ENCODE measurements around the gene ALDH7A1.

The ALDH7A1 gene

GRCh38 chr5:126514558-126515141 lies 80.4 kb downstream of the ALDH7A1 start:
- H3K9ac ChIP-seq (ENCODE audit: low read depth, low read length) = no peak overlapping the region
- H3K9me3 ChIP-seq (ENCODE audit: control insufficient read depth, insufficient read depth, low read length) = no peaks in the 10 kb centered on the region
- H3K4me1 ChIP-seq (ENCODE audit: insufficient read depth, low read length) = peaks cover 7% of the 10 kb centered on the region
- H3K36me3 ChIP-seq (ENCODE audit: insufficient read depth, low read length) = no peaks in the 10 kb centered on the region

- Histone ChIP-seq H3K9me3 (ENCODE audit: control insufficient read depth, insufficient read depth, low read length) (no peaks in the 10 kb centered on the region), H3K36me3 (ENCODE audit: insufficient read depth, low read length) (no peaks in the 10 kb centered on the region), H3K9ac (ENCODE audit: low read depth, low read length) (no peak overlapping the region), H3K4me1 (ENCODE audit: insufficient read depth, low read length) (peaks cover 7% of the 10 kb centered on the region)
Measured at GRCh38 chr5:126514131-126514557, 80.9 kb downstream of the ALDH7A1 start.

GRCh38 chr5:126513703-126514102 lies 81.3 kb downstream of the ALDH7A1 start:
- Histone ChIP-seq H3K36me3 (ENCODE audit: insufficient read depth, low read length) (no peaks in the 10 kb centered on the region), H3K9me3 (ENCODE audit: control insufficient read depth, insufficient read depth, low read length) (no peaks in the 10 kb centered on the region), H3K9ac (ENCODE audit: low read depth, low read length) (no peak overlapping the region), H3K4me1 (ENCODE audit: insufficient read depth, low read length) (peaks cover 7% of the 10 kb centered on the region)

DNA sequence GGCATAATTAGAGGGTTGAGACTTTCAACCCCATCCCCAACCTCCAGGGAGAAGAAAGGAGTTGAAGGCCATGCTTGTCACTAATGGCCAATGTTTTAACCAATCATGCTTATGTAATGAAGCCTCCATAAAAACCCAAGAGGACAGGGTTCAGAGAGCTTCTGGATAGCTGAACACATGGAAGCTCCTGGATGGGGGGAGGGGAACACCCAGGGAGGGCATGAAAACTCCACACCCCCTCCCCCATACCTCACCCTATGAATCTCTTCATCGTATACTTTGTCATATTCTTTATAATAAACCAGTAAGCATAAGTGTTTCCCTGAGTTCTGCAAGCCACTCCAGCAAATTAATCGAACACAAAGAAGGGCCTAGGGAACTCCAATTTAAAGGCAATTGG lies 81.7 kb downstream of the ALDH7A1 start:
- H3K36me3 ChIP-seq (ENCODE audit: insufficient read depth, low read length) = no peaks in the 10 kb centered on the region
- no peaks in the 10 kb centered on the region for H3K9me3 ChIP-seq (ENCODE audit: control insufficient read depth, insufficient read depth, low read length)
- no peak overlapping the region for H3K9ac ChIP-seq (ENCODE audit: low read depth, low read length)
- peaks cover 7% of the 10 kb centered on the region for H3K4me1 ChIP-seq (ENCODE audit: insufficient read depth, low read length)

DNA sequence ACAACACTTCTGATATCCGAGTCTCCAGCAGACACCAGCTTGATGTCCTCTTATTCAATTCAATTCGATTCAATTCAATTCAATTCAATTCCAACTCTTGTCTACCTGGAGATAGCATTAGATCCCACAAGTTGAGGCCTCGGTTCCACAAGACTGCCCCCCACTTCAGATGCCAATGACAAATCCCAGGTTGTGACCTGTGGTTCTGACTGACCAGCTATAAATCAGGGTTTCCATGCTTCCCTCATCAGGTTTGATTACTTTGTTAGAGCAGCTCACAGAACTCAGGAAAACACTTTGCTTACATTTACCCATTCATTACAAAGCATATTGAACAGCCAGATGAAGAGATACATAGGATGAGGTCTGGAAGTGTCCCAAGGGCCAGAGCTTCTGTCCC lies 82.6 kb downstream of the ALDH7A1 start:
- no peak overlapping the region for H3K9ac ChIP-seq (ENCODE audit: low read depth, low read length)
- peaks cover 7% of the 10 kb centered on the region for H3K4me1 ChIP-seq (ENCODE audit: insufficient read depth, low read length)
- H3K36me3 ChIP-seq (ENCODE audit: insufficient read depth, low read length) = no peaks in the 10 kb centered on the region
- H3K9me3 ChIP-seq (ENCODE audit: control insufficient read depth, insufficient read depth, low read length) = no peaks in the 10 kb centered on the region

- Histone ChIP-seq H3K9me3 (ENCODE audit: control insufficient read depth, insufficient read depth, low read length) (no peaks in the 10 kb centered on the region), H3K9ac (ENCODE audit: low read depth, low read length) (no peak overlapping the region), H3K4me1 (ENCODE audit: insufficient read depth, low read length) (peaks cover 7% of the 10 kb centered on the region), H3K36me3 (ENCODE audit: insufficient read depth, low read length) (no peaks in the 10 kb centered on the region)
Measured at GRCh38 chr5:126511961-126512360, 83.1 kb downstream of the ALDH7A1 start.

GRCh38 chr5:126509339-126509738 lies 85.7 kb downstream of the ALDH7A1 start:
- peaks cover 3% of the 10 kb centered on the region for H3K4me1 ChIP-seq (ENCODE audit: insufficient read depth, low read length)
- H3K9me3 ChIP-seq (ENCODE audit: control insufficient read depth, insufficient read depth, low read length) = no peaks in the 10 kb centered on the region
- H3K9ac ChIP-seq (ENCODE audit: low read depth, low read length) = no peak overlapping the region
- H3K36me3 ChIP-seq (ENCODE audit: insufficient read depth, low read length) = no peaks in the 10 kb centered on the region

DNA sequence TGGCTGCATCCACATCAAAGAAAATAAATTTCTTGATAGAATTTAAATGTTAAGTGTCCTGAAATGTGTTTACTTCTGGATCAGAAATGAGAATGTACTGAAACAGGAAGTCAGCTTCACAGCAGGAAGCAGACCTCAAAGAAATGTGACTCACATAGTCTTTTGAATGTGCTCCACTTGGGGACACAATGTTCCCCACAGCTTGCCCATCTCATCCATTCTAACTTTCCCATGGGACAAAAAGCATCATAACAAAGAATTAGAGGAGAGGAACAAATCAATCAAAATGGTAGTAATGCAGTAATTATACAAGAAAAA lies 86.1 kb downstream of the ALDH7A1 start:
- H3K9ac ChIP-seq (ENCODE audit: low read depth, low read length) = no peak overlapping the region

GRCh38 chr5:126508251-126508961 lies 86.6 kb downstream of the ALDH7A1 start:
- Histone ChIP-seq H3K4me1 (ENCODE audit: insufficient read depth, low read length) (peaks cover 9% of the 10 kb centered on the region), H3K9me3 (ENCODE audit: control insufficient read depth, insufficient read depth, low read length) (no peaks in the 10 kb centered on the region), H3K9ac (ENCODE audit: low read depth, low read length) (no peak overlapping the region), H3K36me3 (ENCODE audit: insufficient read depth, low read length) (no peaks in the 10 kb centered on the region)

More for the DNA sequence above, 86.1 kb downstream of the ALDH7A1 start:
- Histone ChIP-seq H3K36me3 (ENCODE audit: insufficient read depth, low read length) (no peaks in the 10 kb centered on the region), H3K4me1 (ENCODE audit: insufficient read depth, low read length) (peaks cover 4% of the 10 kb centered on the region; the same call in 1 of the 2 replicates), H3K9me3 (ENCODE audit: control insufficient read depth, insufficient read depth, low read length) (no peaks in the 10 kb centered on the region)

DNA sequence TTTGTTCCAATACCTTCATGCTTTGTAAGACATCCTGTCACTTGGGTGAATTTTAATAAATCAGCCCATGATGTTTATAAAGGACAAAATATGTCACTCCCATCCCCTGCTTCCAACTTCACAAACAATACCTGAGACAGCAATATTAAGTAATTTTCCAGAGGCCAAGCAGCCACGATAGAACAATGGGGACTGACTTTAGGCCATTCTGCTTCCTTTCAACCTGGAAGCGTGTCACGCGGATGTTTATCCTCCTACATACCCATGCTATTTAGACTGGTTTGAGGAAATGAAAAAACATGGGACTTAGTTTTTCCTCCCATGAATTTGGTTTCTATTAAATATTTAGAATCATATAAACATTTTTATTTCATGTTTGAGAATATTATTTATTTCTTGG lies 88.9 kb downstream of the ALDH7A1 start:
- H3K36me3 ChIP-seq (ENCODE audit: insufficient read depth, low read length) = no peaks in the 10 kb centered on the region
- no peak overlapping the region for H3K9ac ChIP-seq (ENCODE audit: low read depth, low read length)
- no peaks in the 10 kb centered on the region for H3K9me3 ChIP-seq (ENCODE audit: control insufficient read depth, insufficient read depth, low read length)

GRCh38 chr5:126503602-126504104 lies 91.4 kb downstream of the ALDH7A1 start:
- Histone ChIP-seq H3K9me3 (ENCODE audit: control insufficient read depth, insufficient read depth, low read length) (no peaks in the 10 kb centered on the region), H3K36me3 (ENCODE audit: insufficient read depth, low read length) (no peaks in the 10 kb centered on the region), H3K4me1 (ENCODE audit: insufficient read depth, low read length) (peaks cover 14% of the 10 kb centered on the region), H3K9ac (ENCODE audit: low read depth, low read length) (no peak overlapping the region)

More for the DNA sequence above, 88.9 kb downstream of the ALDH7A1 start:
- H3K4me1 ChIP-seq (ENCODE audit: insufficient read depth, low read length) = peaks cover 14% of the 10 kb centered on the region

DNA sequence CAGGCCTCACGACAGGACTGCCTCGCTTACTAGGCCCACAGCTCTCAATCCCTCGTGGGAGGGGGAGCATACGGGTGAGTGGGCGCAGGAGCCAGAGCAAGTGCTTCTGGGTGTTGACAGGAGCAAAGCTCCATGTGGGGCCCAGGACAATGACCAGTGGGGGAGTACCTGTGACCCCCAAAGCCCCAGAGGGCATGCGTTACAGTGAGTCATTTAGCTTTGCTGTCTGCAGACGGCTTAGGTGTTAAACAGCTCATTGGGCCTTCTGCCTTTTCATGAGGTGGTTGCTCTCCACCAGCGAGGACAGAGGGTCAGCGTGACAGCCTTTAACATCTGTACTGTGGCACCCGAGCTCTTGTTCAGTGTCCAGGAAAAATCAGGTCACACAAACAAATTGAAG lies 93.6 kb downstream of the ALDH7A1 start:
- Histone ChIP-seq H3K4me1 (ENCODE audit: insufficient read depth, low read length) (peaks cover 14% of the 10 kb centered on the region), H3K9me3 (ENCODE audit: control insufficient read depth, insufficient read depth, low read length) (no peaks in the 10 kb centered on the region), H3K36me3 (ENCODE audit: insufficient read depth, low read length) (no peaks in the 10 kb centered on the region), H3K9ac (ENCODE audit: low read depth, low read length) (no peak overlapping the region)

DNA sequence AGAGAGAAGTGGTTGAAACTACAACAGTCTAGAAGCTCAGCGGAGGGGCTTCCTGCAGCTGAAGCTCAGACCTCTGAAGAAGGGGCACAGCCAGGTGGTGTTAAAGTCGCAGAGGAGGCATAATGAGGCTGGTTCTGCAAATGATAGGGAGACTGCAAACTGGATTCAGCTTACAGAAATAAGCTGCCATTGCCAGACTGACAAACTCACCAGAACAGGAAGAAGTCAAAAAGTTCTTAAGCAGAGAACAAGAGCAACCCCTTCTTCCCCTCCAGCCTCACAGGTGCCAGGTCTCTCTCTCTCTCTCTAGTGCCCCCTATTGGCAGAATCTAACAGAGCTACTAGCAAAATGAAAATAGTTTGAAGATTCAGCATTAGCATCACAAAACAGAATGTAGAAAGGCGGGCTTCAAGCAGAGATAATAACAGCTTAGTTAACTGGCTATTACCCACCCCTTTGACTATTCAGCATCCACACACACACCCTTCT lies 95.1 kb downstream of the ALDH7A1 start:
- Histone ChIP-seq H3K36me3 (ENCODE audit: insufficient read depth, low read length) (no peaks in the 10 kb centered on the region), H3K9me3 (ENCODE audit: control insufficient read depth, insufficient read depth, low read length) (no peaks in the 10 kb centered on the region), H3K9ac (ENCODE audit: low read depth, low read length) (no peak overlapping the region), H3K4me1 (ENCODE audit: insufficient read depth, low read length) (peaks cover 14% of the 10 kb centered on the region)

GRCh38 chr5:126499278-126499677 lies 95.7 kb downstream of the ALDH7A1 start:
- Histone ChIP-seq H3K36me3 (ENCODE audit: insufficient read depth, low read length) (no peaks in the 10 kb centered on the region; the same call in 1 of the 2 replicates), H3K9ac (ENCODE audit: low read depth, low read length) (no peak overlapping the region), H3K4me1 (ENCODE audit: insufficient read depth, low read length) (peaks cover 13% of the 10 kb centered on the region), H3K9me3 (ENCODE audit: control insufficient read depth, insufficient read depth, low read length) (no peaks in the 10 kb centered on the region)

GRCh38 chr5:126497506-126497905 lies 97.5 kb downstream of the ALDH7A1 start:
- Histone ChIP-seq H3K9ac (ENCODE audit: low read depth, low read length) (no peak overlapping the region), H3K4me1 (ENCODE audit: insufficient read depth, low read length) (peaks cover 5% of the 10 kb centered on the region; the same call in 1 of the 2 replicates), H3K9me3 (ENCODE audit: control insufficient read depth, insufficient read depth, low read length) (no peaks in the 10 kb centered on the region)

More at GRCh38 chr5:126497506-126497905, 97.5 kb downstream of the ALDH7A1 start:
- peaks cover 6% of the 10 kb centered on the region for H3K36me3 ChIP-seq (ENCODE audit: insufficient read depth, low read length)
